ENCODE results near the gene DOCK6. TPM values are rescaled to one million over a fixed set of nuclear protein-coding genes. Genes with fewer than 3 reads are reported as not detected.

The DOCK6 gene
- total and polyA plus RNA-seq, 5 donors, result 23.8 to 68.5 (median 35.8) TPM

GRCh38 chr19:11223200-11223599 is 39.1 kb downstream of the DOCK6 start:
- Histone ChIP-seq H3K27ac (ENCODE audit: low read length) (no peak overlapping the region), H3K4me3 (ENCODE audit: low read length) (no peak overlapping the region), H3K9me3 (ENCODE audit: control insufficient read depth, low read length) (no peaks in the 10 kb centered on the region), H3K4me1 (ENCODE audit: control insufficient read depth, insufficient read depth, low read length) (no peaks in the 10 kb centered on the region), H3K27me3 (ENCODE audit: control insufficient read depth, insufficient read depth) (no peaks in the 10 kb centered on the region)
- WGBS, result 96% methylated on average over 3 of the region's 3 CpGs
- ATAC-seq (no peak), DNase-seq (no peak)
- intact Hi-C loops (cut with DNase I), result loop anchor here in 1 of 4 donors (10.0 kb wide), 1 partner anchor 222 kb away; no protein-coding TSS in a partner anchor

- ATAC-seq (no peak), DNase-seq (no peak)
- Histone ChIP-seq H3K9me3 (ENCODE audit: control insufficient read depth, low read length) (no peaks in the 10 kb centered on the region), H3K27ac (ENCODE audit: low read length) (no peak overlapping the region), H3K4me1 (ENCODE audit: control insufficient read depth, insufficient read depth, low read length) (no peaks in the 10 kb centered on the region), H3K27me3 (ENCODE audit: control insufficient read depth, insufficient read depth) (no peaks in the 10 kb centered on the region), H3K4me3 (ENCODE audit: low read length) (no peak overlapping the region)
- WGBS, result 99% methylated on average over 3 of the region's 3 CpGs
- intact Hi-C loops (cut with DNase I), result loop anchor here in 1 of 4 donors (10.0 kb wide), 1 partner anchor 224 kb away; no protein-coding TSS in a partner anchor
These were observed 41.2 kb downstream of the DOCK6 start for GRCh38 chr19:11221082-11221598.

GRCh38 chr19:11214387-11214786 is 47.9 kb downstream of the DOCK6 start:
- ATAC-seq (no peak), DNase-seq (no peak)
- H3K4me3 ChIP-seq (ENCODE audit: low read length), result no peak overlapping the region
- WGBS, result 94% methylated on average over 6 of the region's 6 CpGs
- no peaks in the 10 kb centered on the region for H3K9me3 ChIP-seq (ENCODE audit: control insufficient read depth, low read length)
- H3K27me3 ChIP-seq (ENCODE audit: control insufficient read depth, insufficient read depth), result no peaks in the 10 kb centered on the region
- intact Hi-C loops (cut with DNase I), result no loop called here
- no peak overlapping the region for H3K27ac ChIP-seq (ENCODE audit: low read length)
- H3K4me1 ChIP-seq (ENCODE audit: control insufficient read depth, insufficient read depth, low read length), result no peaks in the 10 kb centered on the region

GRCh38 chr19:11210656-11210928 is 51.7 kb downstream of the DOCK6 start:
- no peaks in the 10 kb centered on the region for H3K27me3 ChIP-seq (ENCODE audit: control insufficient read depth, insufficient read depth)
- H3K9me3 ChIP-seq (ENCODE audit: control insufficient read depth, low read length), result no peaks in the 10 kb centered on the region
- intact Hi-C loops (cut with DNase I), result no loop called here
- WGBS, result 91% methylated on average over 1 of the region's 1 CpG
- no peak for ATAC-seq
- no peak for DNase-seq
- no peak overlapping the region for H3K4me3 ChIP-seq (ENCODE audit: low read length)
- no peak overlapping the region for H3K27ac ChIP-seq (ENCODE audit: low read length)
- no peaks in the 10 kb centered on the region for H3K4me1 ChIP-seq (ENCODE audit: control insufficient read depth, insufficient read depth, low read length)

- no peak for ATAC-seq
- Histone ChIP-seq H3K27me3 (ENCODE audit: control insufficient read depth, insufficient read depth) (no peaks in the 10 kb centered on the region), H3K9me3 (ENCODE audit: control insufficient read depth, low read length) (no peaks in the 10 kb centered on the region), H3K27ac (ENCODE audit: low read length) (no peak overlapping the region), H3K4me3 (ENCODE audit: low read length) (no peak overlapping the region), H3K4me1 (ENCODE audit: control insufficient read depth, insufficient read depth, low read length) (no peaks in the 10 kb centered on the region)
- WGBS, result 83% methylated on average over 2 of the region's 2 CpGs
- peak in 1 of 3 donors; percentile 7 for DNase-seq
- intact Hi-C loops (cut with DNase I), result loop anchor here (5.0 to 10.0 kb wide), 2 partner anchors 78 to 175 kb away; no protein-coding TSS in a partner anchor
These were observed 52.3 kb downstream of the DOCK6 start for GRCh38 chr19:11209839-11210655.

- Histone ChIP-seq H3K27me3 (ENCODE audit: control insufficient read depth, insufficient read depth) (no peaks in the 10 kb centered on the region), H3K4me1 (ENCODE audit: control insufficient read depth, insufficient read depth, low read length) (peaks cover 5% of the 10 kb centered on the region), H3K4me3 (ENCODE audit: low read length) (no peak overlapping the region), H3K27ac (ENCODE audit: low read length) (no peak overlapping the region), H3K9me3 (ENCODE audit: control insufficient read depth, low read length) (no peaks in the 10 kb centered on the region)
- intact Hi-C loops (cut with DNase I), result loop anchor here (5.0 to 10.0 kb wide), 2 partner anchors 77 to 174 kb away; no protein-coding TSS in a partner anchor
- 83% methylated on average over 38 of the region's 38 CpGs for WGBS
- ATAC-seq, result no peak
- DNase-seq, result peak in 1 of 3 donors; percentile 48
These were observed 53.5 kb downstream of the DOCK6 start for GRCh38 chr19:11208561-11209471.

GRCh38 chr19:11205939-11206570 is 56.3 kb downstream of the DOCK6 start:
- Histone ChIP-seq H3K4me3 (ENCODE audit: low read length) (no peak overlapping the region), H3K27ac (ENCODE audit: low read length) (no peak overlapping the region), H3K9me3 (ENCODE audit: control insufficient read depth, low read length) (no peaks in the 10 kb centered on the region), H3K4me1 (ENCODE audit: control insufficient read depth, insufficient read depth, low read length) (peaks cover 5% of the 10 kb centered on the region), H3K27me3 (ENCODE audit: control insufficient read depth, insufficient read depth) (no peaks in the 10 kb centered on the region)
- DNase-seq (peak in 1 of 3 donors; percentile 28), ATAC-seq (no peak)
- WGBS, result 85% methylated on average over 9 of the region's 9 CpGs
- intact Hi-C loops (cut with DNase I), result loop anchor here (2.0 to 10.0 kb wide), 4 partner anchors 67 to 171 kb away; no protein-coding TSS in a partner anchor

GRCh38 chr19:11204943-11205349 is 57.4 kb downstream of the DOCK6 start:
- intact Hi-C loops (cut with DNase I), result loop anchor here (2.0 to 10.0 kb wide), 5 partner anchors 66 to 170 kb away; no protein-coding TSS in a partner anchor
- 51% methylated on average over 5 of the region's 5 CpGs for WGBS
- Histone ChIP-seq H3K9me3 (ENCODE audit: control insufficient read depth, low read length) (no peaks in the 10 kb centered on the region), H3K4me3 (ENCODE audit: low read length) (no peak overlapping the region), H3K4me1 (ENCODE audit: control insufficient read depth, insufficient read depth, low read length) (peaks cover 5% of the 10 kb centered on the region), H3K27me3 (ENCODE audit: control insufficient read depth, insufficient read depth) (no peaks in the 10 kb centered on the region), H3K27ac (ENCODE audit: low read length) (peak overlapping the region; percentile 66)
- ATAC-seq, result no peak
- peak in 2 of 3 donors; percentile 52 to 80 for DNase-seq

GRCh38 chr19:11204076-11204602 is 58.2 kb downstream of the DOCK6 start:
- Histone ChIP-seq H3K27ac (ENCODE audit: low read length) (peak overlapping the region; percentile 66), H3K4me1 (ENCODE audit: control insufficient read depth, insufficient read depth, low read length) (peaks cover 5% of the 10 kb centered on the region), H3K4me3 (ENCODE audit: low read length) (no peak overlapping the region), H3K9me3 (ENCODE audit: control insufficient read depth, low read length) (no peaks in the 10 kb centered on the region), H3K27me3 (ENCODE audit: control insufficient read depth, insufficient read depth) (no peaks in the 10 kb centered on the region)
- DNase-seq (no peak), ATAC-seq (peak; percentile 3 to 4)
- intact Hi-C loops (cut with DNase I), result loop anchor here in 3 of 4 donors (2.0 to 10.0 kb wide), 4 partner anchors 65 to 169 kb away; no protein-coding TSS in a partner anchor
- 77% methylated on average over 9 of the region's 9 CpGs for WGBS
